Measurements from ENCODE around the gene CD320.

Gene CD320

DNA sequence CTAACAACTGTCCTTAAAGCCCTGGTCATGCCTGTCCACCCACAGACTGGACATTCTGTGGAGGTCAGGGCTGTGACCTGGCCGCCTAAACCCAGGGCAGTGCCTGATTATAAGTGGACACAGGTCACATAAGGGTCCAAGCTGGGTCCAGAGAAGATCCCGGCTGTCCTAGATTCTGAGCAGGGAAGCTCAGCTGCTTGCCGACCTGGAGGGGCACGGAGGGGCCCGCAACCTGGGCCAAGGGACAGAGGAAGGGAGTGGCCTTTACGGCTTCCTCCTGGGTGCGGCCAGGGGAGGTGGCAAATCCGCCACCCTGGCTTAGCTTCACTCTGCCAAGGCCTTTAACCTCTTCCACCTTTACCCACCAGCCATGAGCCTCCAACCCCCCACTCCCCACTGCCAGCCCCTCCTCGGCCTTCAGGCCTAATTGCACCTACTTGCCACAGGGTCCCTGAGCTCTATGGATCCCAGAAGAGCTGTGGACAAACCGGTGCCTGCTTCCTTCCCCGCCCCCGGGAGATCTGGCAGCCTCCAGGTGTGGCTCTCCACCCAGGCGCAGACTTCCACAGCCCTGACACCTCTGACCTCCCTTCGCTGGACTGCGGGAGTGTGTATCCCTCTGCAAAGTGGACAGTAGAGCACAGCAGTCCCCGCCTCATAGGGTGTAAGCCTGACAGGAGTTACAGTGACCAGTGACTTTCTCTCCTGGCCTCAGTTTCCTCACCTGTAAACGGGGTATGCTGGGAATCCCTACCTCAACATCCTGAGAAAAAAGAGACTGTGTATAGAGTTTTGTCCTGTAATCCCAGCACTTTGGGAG is 1.7 kb downstream of the CD320 start:
- H3K9me3 ChIP-seq (ENCODE audit: insufficient read depth, low read length), result no peaks in the 10 kb centered on the region
- peak overlapping the region; percentile 87 for H3K9ac ChIP-seq (ENCODE audit: low read length)
- H3K79me2 ChIP-seq (ENCODE audit: insufficient read depth, low read length), result peaks cover 26% of the 10 kb centered on the region
- no peaks in the 10 kb centered on the region for H3K27me3 ChIP-seq (ENCODE audit: low read length)
- peak overlapping the region; percentile 66 for H3K4me3 ChIP-seq (ENCODE audit: insufficient read depth, low read length, poor library complexity, severe bottlenecking)
- H2AFZ ChIP-seq (ENCODE audit: low read depth, low read length, severe bottlenecking), result no peak overlapping the region
- no peaks in the 10 kb centered on the region for H3K36me3 ChIP-seq (ENCODE audit: low read length)
- H4K20me1 ChIP-seq (ENCODE audit: low read depth, low read length), result no peaks in the 10 kb centered on the region
- no peak overlapping the region for H3K27ac ChIP-seq (ENCODE audit: low read depth, low read length)
- H3K9me2 ChIP-seq (replicated peaks; ENCODE audit: insufficient read depth, low read length), result no peaks in the 10 kb centered on the region
- no peak for TF ChIP-seq EZH2phosphoT487 (conservative IDR thresholded peaks at IDR 0.05; ENCODE audit: low read length)
- TF ChIP-seq, protein P1, sequence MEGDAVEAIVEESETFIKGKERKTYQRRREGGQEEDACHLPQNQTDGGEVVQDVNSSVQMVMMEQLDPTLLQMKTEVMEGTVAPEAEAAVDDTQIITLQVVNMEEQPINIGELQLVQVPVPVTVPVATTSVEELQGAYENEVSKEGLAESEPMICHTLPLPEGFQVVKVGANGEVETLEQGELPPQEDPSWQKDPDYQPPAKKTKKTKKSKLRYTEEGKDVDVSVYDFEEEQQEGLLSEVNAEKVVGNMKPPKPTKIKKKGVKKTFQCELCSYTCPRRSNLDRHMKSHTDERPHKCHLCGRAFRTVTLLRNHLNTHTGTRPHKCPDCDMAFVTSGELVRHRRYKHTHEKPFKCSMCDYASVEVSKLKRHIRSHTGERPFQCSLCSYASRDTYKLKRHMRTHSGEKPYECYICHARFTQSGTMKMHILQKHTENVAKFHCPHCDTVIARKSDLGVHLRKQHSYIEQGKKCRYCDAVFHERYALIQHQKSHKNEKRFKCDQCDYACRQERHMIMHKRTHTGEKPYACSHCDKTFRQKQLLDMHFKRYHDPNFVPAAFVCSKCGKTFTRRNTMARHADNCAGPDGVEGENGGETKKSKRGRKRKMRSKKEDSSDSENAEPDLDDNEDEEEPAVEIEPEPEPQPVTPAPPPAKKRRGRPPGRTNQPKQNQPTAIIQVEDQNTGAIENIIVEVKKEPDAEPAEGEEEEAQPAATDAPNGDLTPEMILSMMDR (IDR thresholded peaks at IDR 0.05; ENCODE audit: insufficient read depth, low read length, poor library complexity, severe bottlenecking), result no peak
- peak overlapping the region; percentile 87 for H3K4me2 ChIP-seq (ENCODE audit: low read depth, low read length, poor library complexity, severe bottlenecking)
- H3F3A ChIP-seq (ENCODE audit: insufficient read depth), result no peaks in the 10 kb centered on the region

DNA sequence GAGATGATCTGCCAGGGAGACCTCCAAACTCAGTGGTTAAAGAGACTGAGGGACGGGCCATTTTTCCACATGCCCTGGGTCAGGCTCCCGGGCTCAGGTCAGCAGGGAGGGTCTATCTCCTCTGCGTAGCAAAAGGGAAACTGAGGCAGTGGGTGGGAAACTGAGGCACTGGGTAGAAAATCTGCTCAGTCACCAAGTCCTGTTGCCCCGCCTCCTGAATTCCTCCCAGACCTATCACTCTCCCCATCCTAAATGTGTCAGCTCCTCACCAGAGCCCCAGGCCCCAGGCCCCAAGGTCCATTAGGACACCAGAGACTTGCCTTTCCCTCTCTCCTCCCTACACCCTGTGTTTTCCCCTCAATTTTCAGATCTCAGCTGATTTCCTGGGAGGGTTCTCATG is 2.4 kb downstream of the CD320 start:
- no peak overlapping the region for H3K27ac ChIP-seq (ENCODE audit: low read depth, low read length)
- H3K4me3 ChIP-seq (ENCODE audit: insufficient read depth, low read length, poor library complexity, severe bottlenecking), result no peak overlapping the region
- no peak overlapping the region for H3K9ac ChIP-seq (ENCODE audit: low read length)
- TF ChIP-seq, protein P1 (IDR thresholded peaks at IDR 0.05; ENCODE audit: insufficient read depth, low read length, poor library complexity, severe bottlenecking), result no peak
- no peak for TF ChIP-seq EZH2phosphoT487 (conservative IDR thresholded peaks at IDR 0.05; ENCODE audit: low read length)
- H3K9me2 ChIP-seq (replicated peaks; ENCODE audit: insufficient read depth, low read length), result no peaks in the 10 kb centered on the region
- H3K4me2 ChIP-seq (ENCODE audit: low read depth, low read length, poor library complexity, severe bottlenecking), result no peak overlapping the region
- peaks cover 26% of the 10 kb centered on the region for H3K79me2 ChIP-seq (ENCODE audit: insufficient read depth, low read length)
- no peaks in the 10 kb centered on the region for H3F3A ChIP-seq (ENCODE audit: insufficient read depth)
- no peak overlapping the region for H2AFZ ChIP-seq (ENCODE audit: low read depth, low read length, severe bottlenecking)
- H3K36me3 ChIP-seq (ENCODE audit: low read length), result no peaks in the 10 kb centered on the region
- no peaks in the 10 kb centered on the region for H4K20me1 ChIP-seq (ENCODE audit: low read depth, low read length)
- H3K9me3 ChIP-seq (ENCODE audit: insufficient read depth, low read length), result no peaks in the 10 kb centered on the region
- H3K27me3 ChIP-seq (ENCODE audit: low read length), result no peaks in the 10 kb centered on the region

DNA sequence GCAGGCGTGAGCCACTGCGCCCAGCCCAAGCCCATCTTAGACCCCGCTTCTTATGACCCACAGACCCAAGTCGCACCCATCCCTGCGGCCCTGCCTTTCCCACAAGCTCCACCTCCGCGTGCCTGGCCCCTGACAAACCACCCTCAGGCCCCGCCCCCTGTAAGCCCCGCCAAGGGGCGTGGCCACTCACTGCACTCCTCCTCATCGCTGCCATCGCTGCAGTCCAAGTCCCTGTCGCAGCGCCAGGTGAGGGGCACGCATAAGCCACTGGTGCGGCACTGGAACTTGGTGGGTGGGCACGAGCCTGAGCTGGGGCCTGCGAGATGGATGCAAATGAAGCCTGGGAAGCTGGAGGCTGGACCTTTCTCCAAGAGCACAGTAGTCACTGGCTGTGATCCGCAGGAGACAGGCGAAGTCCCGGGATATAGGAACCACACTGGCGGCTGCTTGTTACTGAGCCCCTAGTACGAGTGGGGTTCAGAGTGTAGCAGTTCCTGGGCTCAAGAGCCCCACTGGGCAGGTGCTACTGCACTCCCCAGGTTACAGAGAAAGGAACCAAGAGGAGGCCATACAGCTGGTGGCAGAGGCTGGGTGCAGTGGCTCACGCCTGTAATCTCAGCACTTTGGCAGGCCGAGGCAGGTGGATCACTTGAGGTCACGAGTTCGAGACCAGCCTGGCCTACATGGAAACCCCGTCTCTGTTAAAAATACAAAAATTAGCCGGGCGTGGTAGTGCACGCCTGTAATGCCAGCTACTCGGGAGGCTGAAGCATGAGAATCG is 3.1 kb downstream of the CD320 start:
- H3K9ac ChIP-seq (ENCODE audit: low read length), result no peak overlapping the region
- no peaks in the 10 kb centered on the region for H4K20me1 ChIP-seq (ENCODE audit: low read depth, low read length)

More for the DNA sequence above, 3.1 kb downstream of the CD320 start:
- H3K9me3 ChIP-seq (ENCODE audit: insufficient read depth, low read length), result no peaks in the 10 kb centered on the region
- H3K27ac ChIP-seq (ENCODE audit: low read depth, low read length), result no peak overlapping the region
- H2AFZ ChIP-seq (ENCODE audit: low read depth, low read length, severe bottlenecking), result no peak overlapping the region
- no peaks in the 10 kb centered on the region for H3K27me3 ChIP-seq (ENCODE audit: low read length)
- H3K4me3 ChIP-seq (ENCODE audit: insufficient read depth, low read length, poor library complexity, severe bottlenecking), result no peak overlapping the region
- no peak for TF ChIP-seq EZH2phosphoT487 (conservative IDR thresholded peaks at IDR 0.05; ENCODE audit: low read length)
- TF ChIP-seq, protein P1 (IDR thresholded peaks at IDR 0.05; ENCODE audit: insufficient read depth, low read length, poor library complexity, severe bottlenecking), result no peak
- no peak overlapping the region for H3K4me2 ChIP-seq (ENCODE audit: low read depth, low read length, poor library complexity, severe bottlenecking)
- H3K36me3 ChIP-seq (ENCODE audit: low read length), result no peaks in the 10 kb centered on the region
- H3K79me2 ChIP-seq (ENCODE audit: insufficient read depth, low read length), result peaks cover 26% of the 10 kb centered on the region
- H3K9me2 ChIP-seq (replicated peaks; ENCODE audit: insufficient read depth, low read length), result no peaks in the 10 kb centered on the region
- no peaks in the 10 kb centered on the region for H3F3A ChIP-seq (ENCODE audit: insufficient read depth)
